HAP-1 (cell line): Measurements from ENCODE around the gene ZFPL1.

ENCODE experiments used
- DNase-seq, 2 experiments: peaks; one replicate each; pipeline ENCODE4 v3.0.0-alpha.2; 2016 to 2020; ENCODE audit warnings: low spot score in 2 of 2
- H3K27me3 ChIP-seq: fragments of 250-450 bp; sonication (Bioruptor Pico); 2 replicates; pipeline ENCODE4 v1.5.1; 2020; ENCODE audit warnings: low read depth, mild to moderate bottlenecking, moderate library complexity
- H3K36me3 ChIP-seq: fragments of 250-450 bp; sonication (Bioruptor Pico); replicated peaks from 2 replicates; pipeline ENCODE4 v1.5.1; 2020; ENCODE audit warnings: mild to moderate bottlenecking
- H3K4me1 ChIP-seq: fragments of 250-450 bp; sonication (Bioruptor Pico); 2 replicates; pipeline ENCODE4 v1.5.1; 2020; ENCODE audit warnings: mild to moderate bottlenecking
- H3K4me3 ChIP-seq: fragments of 250-450 bp; sonication (Bioruptor Pico); 2 replicates; pipeline ENCODE4 v1.5.1; 2020; ENCODE audit warnings: mild to moderate bottlenecking, moderate library complexity
- H3K9me3 ChIP-seq: fragments of 250-450 bp; sonication (Bioruptor Pico); 2 replicates; pipeline ENCODE4 v1.5.1; 2020; ENCODE audit warnings: mild to moderate bottlenecking, moderate library complexity
- in situ Hi-C: fragments of 300-500 bp; cut with MboI; formaldehyde crosslinking; loops from 3 replicates; pipeline ENCODE4 v1.14.3; 2020; ENCODE audit warnings: low sequenced_read_pairs, inconsistent platforms, mixed read lengths

ZFPL1 gene

DNA sequence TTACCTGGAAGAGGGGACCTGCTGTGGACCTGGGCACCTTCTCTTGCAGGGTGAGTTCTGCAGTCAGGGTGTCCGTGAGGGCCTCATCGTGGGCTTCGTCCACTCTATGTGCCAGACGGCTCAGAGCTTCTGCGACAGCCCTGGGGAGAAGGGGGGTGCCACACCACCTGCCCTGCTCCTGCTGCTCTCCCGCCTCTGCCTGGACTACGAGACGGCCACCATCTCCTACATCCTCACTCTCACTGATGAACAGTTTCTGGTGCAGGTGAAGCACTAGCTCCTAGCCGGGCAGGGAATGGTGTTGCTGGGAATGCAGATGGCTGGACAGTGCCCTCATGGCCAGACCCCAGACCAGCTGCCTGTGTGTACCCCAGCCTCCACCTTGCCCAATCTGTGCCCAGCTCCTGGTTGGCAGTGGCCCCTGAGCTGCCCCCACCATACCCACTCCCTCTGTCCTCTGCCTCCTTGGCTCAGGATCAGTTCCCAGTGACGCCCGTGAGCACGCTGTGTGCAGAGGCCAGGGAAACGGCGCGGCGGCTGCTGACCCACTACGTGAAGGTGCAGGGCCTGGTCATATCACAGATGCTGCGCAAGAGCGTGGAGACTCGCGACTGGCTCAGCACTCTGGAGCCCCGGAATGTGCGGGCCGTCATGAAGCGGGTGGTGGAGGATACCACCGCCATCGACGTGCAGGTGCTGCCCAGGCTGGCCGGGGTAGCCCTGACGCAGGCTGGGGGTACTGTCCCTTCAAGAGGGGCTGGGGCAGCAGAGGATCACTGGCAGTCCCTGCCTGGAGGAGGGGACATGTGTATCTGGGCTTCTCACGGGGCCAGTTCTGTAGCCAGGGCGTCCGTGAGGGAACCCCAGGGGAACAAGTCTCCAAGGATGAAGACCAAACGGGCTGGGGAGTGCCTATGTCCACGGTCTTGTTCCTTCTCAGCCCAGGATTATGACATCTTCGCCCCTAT lies 25.5 kb downstream of the ZFPL1 start:
- Histone ChIP-seq H3K27me3 (no peaks in the 10 kb centered on the region), H3K4me1 (peaks cover 13% of the 10 kb centered on the region), H3K4me3 (no peak overlapping the region), H3K9me3 (no peaks in the 10 kb centered on the region), H3K36me3 (peaks cover 12% of the 10 kb centered on the region)
- no peak for DNase-seq
- in situ Hi-C loops, result loop anchor here (10.0 to 25.0 kb wide), 2 partner anchors 265 to 847 kb away; partner anchors contain the start of genes CDC42BPG and PLCB3

DNA sequence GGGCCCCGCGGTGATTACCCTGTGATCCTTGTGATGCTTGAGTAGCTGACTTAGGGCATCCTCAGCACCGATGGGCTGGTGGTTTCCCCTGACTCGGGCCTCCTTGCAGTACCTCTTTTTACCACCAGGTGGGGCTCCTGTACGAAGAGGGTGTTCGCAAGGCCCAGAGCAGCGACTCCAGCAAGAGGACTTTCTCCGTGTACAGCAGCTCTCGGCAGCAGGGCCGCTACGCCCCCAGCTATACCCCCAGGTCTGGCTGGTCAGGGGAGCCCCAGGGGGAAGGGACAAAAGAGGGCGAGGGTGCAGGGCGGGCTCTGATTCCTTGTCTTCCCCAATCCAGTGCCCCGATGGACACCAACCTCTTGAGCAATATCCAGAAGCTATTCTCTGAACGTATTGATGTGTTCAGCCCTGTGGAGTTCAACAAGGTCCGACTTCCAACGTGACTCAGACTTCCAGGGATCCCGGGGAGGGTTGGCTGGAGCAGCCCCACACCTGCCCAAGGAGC lies 26.4 kb downstream of the ZFPL1 start:
- in situ Hi-C loops, result loop anchor here (10.0 to 25.0 kb wide), 2 partner anchors 266 to 848 kb away; partner anchors contain the start of genes CDC42BPG and PLCB3
- H3K4me3 ChIP-seq, result no peak overlapping the region

DNA sequence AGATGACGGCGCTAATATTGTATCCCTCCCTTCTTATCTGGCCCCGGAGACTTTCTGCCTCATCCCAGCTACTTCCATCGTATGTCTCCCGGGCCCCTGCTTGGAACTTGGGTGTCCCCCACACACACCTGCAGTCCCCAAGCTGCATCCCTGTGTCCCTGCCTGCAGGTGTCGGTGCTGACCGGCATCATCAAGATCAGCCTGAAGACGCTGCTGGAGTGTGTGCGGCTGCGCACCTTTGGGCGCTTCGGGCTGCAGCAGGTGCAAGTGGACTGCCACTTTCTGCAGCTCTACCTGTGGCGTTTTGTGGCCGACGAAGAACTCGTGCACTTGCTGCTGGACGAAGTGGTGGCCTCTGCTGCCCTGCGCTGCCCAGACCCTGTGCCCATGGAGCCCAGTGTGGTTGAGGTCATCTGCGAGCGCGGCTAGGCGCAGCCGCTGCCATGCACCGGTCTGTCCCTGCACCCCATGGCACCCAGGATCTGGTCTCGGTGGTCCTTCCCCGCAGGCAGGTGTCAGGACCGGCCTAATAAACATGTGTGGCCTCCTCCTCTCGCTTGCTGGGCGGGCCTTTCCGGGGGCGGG lies 27.2 kb downstream of the ZFPL1 start:
- H3K4me3 ChIP-seq, result peak overlapping the region; percentile 75
- peaks cover 19% of the 10 kb centered on the region for H3K4me1 ChIP-seq
- in situ Hi-C loops, result loop anchor here (10.0 to 25.0 kb wide), 2 partner anchors 266 to 849 kb away; partner anchors contain the start of genes CDC42BPG and PLCB3
- no peak for DNase-seq
- H3K9me3 ChIP-seq, result no peaks in the 10 kb centered on the region
- peaks cover 26% of the 10 kb centered on the region for H3K36me3 ChIP-seq
- H3K27me3 ChIP-seq, result no peaks in the 10 kb centered on the region

More for the DNA sequence above, 26.4 kb downstream of the ZFPL1 start:
- peak; percentile 62 to 96 for DNase-seq
- H3K9me3 ChIP-seq, result no peaks in the 10 kb centered on the region
- no peaks in the 10 kb centered on the region for H3K27me3 ChIP-seq
- H3K4me1 ChIP-seq, result peaks cover 13% of the 10 kb centered on the region
- peaks cover 17% of the 10 kb centered on the region for H3K36me3 ChIP-seq

- Histone ChIP-seq H3K4me1 (peaks cover 23% of the 10 kb centered on the region), H3K27me3 (no peaks in the 10 kb centered on the region), H3K4me3 (peak within 1 kb of the TSS; percentile 75), H3K9me3 (no peaks in the 10 kb centered on the region), H3K36me3 (peaks cover 33% of the 10 kb centered on the region)
- in situ Hi-C loops, result loop anchor here (10.0 to 25.0 kb wide), 2 partner anchors 267 to 850 kb away; partner anchors contain the start of genes CDC42BPG and PLCB3
- peak; percentile 92 to 99 for DNase-seq
These were observed 27.9 kb downstream of the ZFPL1 start, which contains the start of gene TM7SF2 for GRCh38 chr11:65111744-65112545. TSS of gene TM7SF2 (plus strand) at chr11:65111872. CDS start at chr11:65112016, 144 bp downstream.

DNA sequence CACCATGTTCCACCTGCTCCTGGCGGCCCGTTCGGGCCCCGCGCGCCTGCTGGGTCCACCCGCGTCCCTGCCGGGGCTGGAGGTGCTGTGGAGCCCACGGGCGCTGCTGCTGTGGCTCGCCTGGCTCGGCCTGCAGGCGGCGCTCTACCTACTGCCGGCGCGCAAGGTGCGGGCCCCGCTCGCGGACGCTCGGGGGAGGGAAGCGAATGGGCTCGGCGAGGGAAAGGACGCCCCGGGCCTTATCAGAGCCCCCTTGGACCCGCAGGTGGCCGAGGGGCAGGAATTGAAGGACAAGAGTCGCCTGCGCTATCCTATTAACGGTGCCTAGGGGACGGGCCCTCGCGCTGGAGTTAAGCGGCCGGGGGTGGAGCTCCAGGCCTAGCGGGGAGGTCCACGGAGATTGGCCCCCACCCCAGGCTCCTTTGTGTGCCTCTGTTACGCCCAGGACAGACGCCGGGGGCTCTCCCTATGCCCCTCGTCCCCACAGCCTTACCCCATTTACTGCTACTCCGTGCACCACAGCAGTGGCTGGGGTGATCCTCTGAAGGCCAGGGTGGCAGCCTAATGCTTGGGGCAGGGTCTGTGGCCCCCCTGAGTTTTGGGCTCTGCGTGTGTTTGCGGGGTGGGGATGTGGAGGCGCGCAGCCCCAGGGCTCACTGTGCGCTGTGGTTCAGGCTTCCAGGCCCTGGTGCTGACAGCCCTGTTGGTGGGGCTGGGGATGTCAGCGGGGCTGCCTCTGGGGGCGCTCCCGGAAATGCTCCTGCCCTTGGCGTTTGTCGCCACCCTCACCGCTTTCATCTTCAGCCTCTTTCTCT lies 28.7 kb downstream of the ZFPL1 start:
- Histone ChIP-seq H3K9me3 (no peaks in the 10 kb centered on the region), H3K36me3 (peaks cover 33% of the 10 kb centered on the region), H3K4me1 (peaks cover 23% of the 10 kb centered on the region), H3K4me3 (peak overlapping the region; percentile 75), H3K27me3 (no peaks in the 10 kb centered on the region)
- DNase-seq, result peak; percentile 44 to 80
- in situ Hi-C loops, result loop anchor here (10.0 to 25.0 kb wide), 2 partner anchors 268 to 850 kb away; partner anchors contain the start of genes CDC42BPG and PLCB3

DNA sequence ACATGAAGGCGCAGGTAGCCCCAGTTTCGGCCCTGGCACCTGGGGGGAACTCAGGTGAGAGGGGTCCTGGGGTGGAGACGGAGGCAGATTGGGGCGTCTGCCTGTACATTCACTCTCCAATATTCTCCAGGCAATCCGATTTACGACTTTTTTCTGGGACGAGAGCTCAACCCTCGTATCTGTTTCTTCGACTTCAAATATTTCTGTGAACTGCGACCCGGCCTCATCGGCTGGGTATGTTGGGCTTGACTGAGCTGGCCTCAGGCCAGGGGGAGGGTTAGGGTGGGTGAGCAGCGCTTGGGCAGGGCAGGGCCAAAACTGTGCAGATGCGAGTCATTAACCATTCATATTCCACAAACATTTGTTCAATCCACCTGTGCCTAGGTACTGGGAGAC lies 29.3 kb downstream of the ZFPL1 start:
- Histone ChIP-seq H3K36me3 (peaks cover 38% of the 10 kb centered on the region), H3K27me3 (no peaks in the 10 kb centered on the region), H3K4me1 (peaks cover 25% of the 10 kb centered on the region), H3K9me3 (no peaks in the 10 kb centered on the region), H3K4me3 (peak overlapping the region; percentile 75)
- in situ Hi-C loops, result loop anchor here (10.0 to 25.0 kb wide), 2 partner anchors 269 to 851 kb away; partner anchors contain the start of genes CDC42BPG and PLCB3
- DNase-seq, result peak in 1 of 2 experiments; percentile 62

GRCh38 chr11:65113839-65114238 lies 29.8 kb downstream of the ZFPL1 start:
- H3K9me3 ChIP-seq, result no peaks in the 10 kb centered on the region
- H3K4me1 ChIP-seq, result peaks cover 25% of the 10 kb centered on the region
- no peak for DNase-seq
- H3K36me3 ChIP-seq, result peaks cover 40% of the 10 kb centered on the region
- H3K27me3 ChIP-seq, result no peaks in the 10 kb centered on the region
- in situ Hi-C loops, result loop anchor here (10.0 to 25.0 kb wide), 2 partner anchors 269 to 852 kb away; partner anchors contain the start of genes CDC42BPG and PLCB3
- H3K4me3 ChIP-seq, result peak overlapping the region; percentile 75

DNA sequence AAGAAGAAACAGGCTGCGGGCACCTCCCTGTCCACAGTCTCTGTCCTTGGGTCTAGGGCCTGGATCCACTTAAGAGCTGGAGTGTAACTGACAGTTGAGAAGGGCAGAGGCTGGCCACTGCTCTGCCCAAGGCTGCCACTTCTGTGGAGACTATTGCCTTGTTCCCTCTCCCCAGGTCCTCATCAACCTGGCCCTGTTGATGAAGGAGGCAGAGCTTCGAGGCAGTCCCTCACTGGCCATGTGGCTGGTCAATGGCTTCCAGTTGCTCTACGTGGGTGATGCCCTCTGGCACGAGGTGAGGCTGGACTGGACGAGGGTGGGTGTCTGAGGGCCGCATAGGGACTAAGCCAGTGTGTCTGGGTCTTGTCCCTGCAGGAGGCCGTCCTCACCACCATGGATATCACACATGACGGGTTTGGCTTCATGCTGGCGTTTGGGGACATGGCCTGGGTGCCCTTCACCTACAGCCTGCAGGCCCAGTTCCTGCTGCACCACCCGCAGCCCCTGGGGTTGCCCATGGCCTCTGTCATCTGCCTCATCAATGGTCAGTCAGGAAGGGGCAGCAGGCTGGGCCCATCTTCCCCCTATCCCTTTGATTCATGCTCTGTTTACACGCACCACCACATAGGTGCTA lies 30.6 kb downstream of the ZFPL1 start:
- Histone ChIP-seq H3K9me3 (no peaks in the 10 kb centered on the region), H3K36me3 (peaks cover 44% of the 10 kb centered on the region), H3K4me1 (peaks cover 25% of the 10 kb centered on the region), H3K27me3 (no peaks in the 10 kb centered on the region), H3K4me3 (no peak overlapping the region)
- DNase-seq, result no peak
- in situ Hi-C loops, result loop anchor here (10.0 to 25.0 kb wide), 2 partner anchors 270 to 852 kb away; partner anchors contain the start of genes CDC42BPG and PLCB3

- H3K9me3 ChIP-seq, result no peaks in the 10 kb centered on the region
- H3K36me3 ChIP-seq, result peaks cover 52% of the 10 kb centered on the region
- H3K4me3 ChIP-seq, result no peak overlapping the region; the same call in 1 of the 2 replicates
- H3K27me3 ChIP-seq, result no peaks in the 10 kb centered on the region
- peak in 1 of 2 experiments; percentile 15 for DNase-seq
- peaks cover 25% of the 10 kb centered on the region for H3K4me1 ChIP-seq
- in situ Hi-C loops, result loop anchor here (10.0 to 25.0 kb wide), 2 partner anchors 271 to 853 kb away; partner anchors contain the start of genes CDC42BPG and PLCB3
These were observed 31.5 kb downstream of the ZFPL1 start for GRCh38 chr11:65115361-65116082.

DNA sequence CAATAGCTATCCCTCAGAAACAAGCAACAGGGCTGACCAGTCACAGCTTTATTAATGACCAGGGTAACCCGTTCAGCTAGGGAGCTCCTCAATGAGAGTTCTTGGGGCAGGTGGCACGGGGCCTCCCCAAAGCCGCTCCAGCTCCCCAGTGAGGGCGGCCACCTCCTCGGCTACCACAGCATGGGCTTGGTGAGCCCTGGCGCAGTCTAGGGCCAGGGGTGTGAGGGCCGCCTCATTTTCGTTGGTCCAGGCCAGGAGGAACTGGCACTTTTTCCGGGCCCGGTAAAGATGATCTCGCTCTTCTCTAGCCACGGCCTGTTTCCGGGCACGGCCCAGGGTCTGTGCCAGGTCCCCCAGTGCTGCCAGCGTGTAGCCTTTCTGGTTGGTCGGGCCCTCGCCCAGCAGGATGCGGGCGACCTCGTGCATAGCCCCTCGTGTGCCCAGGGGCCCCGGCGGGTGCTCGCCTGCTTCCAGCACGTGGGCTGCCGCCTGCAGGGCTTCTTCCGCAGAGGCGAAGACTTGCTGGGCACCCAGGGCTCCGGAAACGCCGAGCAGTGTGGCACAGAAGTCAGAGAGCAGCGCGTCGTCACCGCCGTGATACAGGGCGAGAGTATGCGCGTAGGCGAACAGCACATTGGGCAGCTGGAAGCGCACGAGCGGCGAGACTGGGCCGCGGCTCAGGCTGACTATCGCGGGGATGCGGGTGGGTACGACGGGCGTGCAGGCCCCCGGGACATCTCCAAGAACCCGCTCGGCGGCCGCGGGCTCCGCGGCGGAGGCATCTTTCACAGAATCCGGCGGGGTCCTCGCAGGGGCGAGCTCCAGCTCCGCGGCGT lies 32.6 kb downstream of the ZFPL1 start:
- DNase-seq, result peak in 1 of 2 experiments; percentile 39
- in situ Hi-C loops, result loop anchor here (10.0 to 25.0 kb wide), 2 partner anchors 272 to 854 kb away; partner anchors contain the start of genes CDC42BPG and PLCB3
- Histone ChIP-seq H3K36me3 (peaks cover 56% of the 10 kb centered on the region), H3K9me3 (no peaks in the 10 kb centered on the region), H3K4me1 (peaks cover 28% of the 10 kb centered on the region), H3K4me3 (peak overlapping the region; percentile 88), H3K27me3 (no peaks in the 10 kb centered on the region)
